IMR-90 (cell line): ENCODE results near the gene ABHD15. TPM values are rescaled to one million over a fixed set of nuclear protein-coding genes. Genes with fewer than 3 reads are reported as not detected.

Experiments used
- ATAC-seq: fragments of 200-7000 bp; cut with Tn5 transposase; 2 replicates; pipeline ENCODE4 v1.9.1; 2020; ENCODE audit warnings: low read depth, mild to moderate bottlenecking, moderate library complexity
- BruUV-seq: library from RNA; stranded (reverse); fragments of 400-500 nt; replicated peaks from 2 replicates; lab custom pipeline; 2021; lab: Mats Ljungman, UMichigan
- CTCF ChIA-PET: fragments of 300-600 bp; formaldehyde crosslinking; extraction: SDS; loops from one replicate; lab custom pipeline; 2021; ENCODE audit warnings: antibody characterized with exemption; lab: Yijun Ruan, JAX
- POLR2A ChIA-PET: fragments of 300-600 bp; sonication (Branson Sonifier 250); formaldehyde crosslinking; loops from one replicate; lab custom pipeline; 2022; ENCODE audit warnings: antibody characterized with exemption; ENCODE audit not compliant: unreplicated experiment; lab: Charles Lee
- DNase-seq: peaks from one replicate; pipeline ENCODE4 v3.0.0; 2013
- H2AFZ ChIP-seq: replicated peaks from 2 replicates; pipeline ENCODE3; 2013; ENCODE audit warnings: low read length, mild to moderate bottlenecking; ENCODE audit not compliant: poor library complexity
- H2AK5ac ChIP-seq: 2 replicates; pipeline ENCODE4 v1.6.1; 2013; ENCODE audit warnings: low read depth, low read length, inconsistent platforms
- H2AK9ac ChIP-seq: replicated peaks from 2 replicates; pipeline ENCODE3; 2013; ENCODE audit warnings: mild to moderate bottlenecking, low read depth, low read length, moderate library complexity; ENCODE audit not compliant: poor library complexity
- H2BK120ac ChIP-seq: 2 replicates; pipeline ENCODE4 v1.6.1; 2013; ENCODE audit warnings: low read depth, low read length, inconsistent platforms
- H2BK15ac ChIP-seq: 3 replicates; pipeline ENCODE4 v1.6.1; 2013; ENCODE audit warnings: low read depth, low read length, inconsistent platforms
- H2BK20ac ChIP-seq: 2 replicates; pipeline ENCODE4 v1.6.1; 2013; ENCODE audit warnings: low read depth, mild to moderate bottlenecking, inconsistent platforms, low read length, moderate library complexity
- H2BK5ac ChIP-seq: 2 replicates; pipeline ENCODE4 v1.6.1; 2013; ENCODE audit warnings: mild to moderate bottlenecking, low read depth, low read length, inconsistent platforms; ENCODE audit not compliant: poor library complexity, severe bottlenecking
- H3K14ac ChIP-seq: replicated peaks from 2 replicates; pipeline ENCODE4 v1.6.1; 2013; ENCODE audit warnings: low read depth, low read length, inconsistent platforms
- H3K18ac ChIP-seq: 2 replicates; pipeline ENCODE4 v1.6.1; 2013; ENCODE audit warnings: low read depth, low read length, control low read depth
- H3K23ac ChIP-seq: 2 replicates; pipeline ENCODE4 v1.6.1; 2013; ENCODE audit warnings: low read depth, low read length, inconsistent platforms
- H3K27ac ChIP-seq: 2 replicates; pipeline ENCODE4 v1.5.1; 2013; ENCODE audit warnings: mild to moderate bottlenecking, control low read depth, low read length; ENCODE audit not compliant: insufficient read depth
- H3K27me3 ChIP-seq: 2 replicates; pipeline ENCODE4 v1.6.1; 2013; ENCODE audit warnings: low read length; ENCODE audit not compliant: control insufficient read depth, insufficient read depth
- H3K36me3 ChIP-seq: 2 replicates; pipeline ENCODE4 v1.6.1; 2013; ENCODE audit warnings: low read length, mixed read lengths; ENCODE audit not compliant: control insufficient read depth, insufficient read depth
- H3K4ac ChIP-seq: 2 replicates; pipeline ENCODE4 v1.6.1; 2013; ENCODE audit warnings: low read depth, low read length, inconsistent platforms
- H3K4me1 ChIP-seq: 2 replicates; pipeline ENCODE4 v1.6.1; 2013; ENCODE audit warnings: low read length, mixed read lengths; ENCODE audit not compliant: control insufficient read depth, insufficient read depth
- H3K4me2 ChIP-seq: 2 replicates; pipeline ENCODE4 v1.6.1; 2013; ENCODE audit warnings: low read depth, mild to moderate bottlenecking, control low read depth, low read length, moderate library complexity
- H3K4me3 ChIP-seq: 2 replicates; pipeline ENCODE4 v1.5.1; 2013; ENCODE audit warnings: low read depth, mild to moderate bottlenecking, control low read depth, low read length, moderate library complexity; ENCODE audit not compliant: insufficient read depth
- H3K56ac ChIP-seq: 2 replicates; pipeline ENCODE4 v1.6.1; 2013; ENCODE audit warnings: low read length, inconsistent platforms; ENCODE audit not compliant: insufficient read depth; ENCODE audit errors: extremely low read depth
- H3K79me1 ChIP-seq, 2 experiments: 2 replicates each; pipeline ENCODE4 v1.6.1; 2013; ENCODE audit warnings: low read length in 2 of 2, inconsistent platforms in 1 of 2, low read depth in 1 of 2
- H3K9ac ChIP-seq: 2 replicates; pipeline ENCODE4 v1.6.1; 2013; ENCODE audit warnings: low read depth, low read length, control low read depth
- H3K9me1 ChIP-seq: 2 replicates; pipeline ENCODE4 v1.6.1; 2013; ENCODE audit warnings: low read length, inconsistent platforms; ENCODE audit not compliant: insufficient read depth
- H3K9me3 ChIP-seq: 2 replicates; pipeline ENCODE4 v1.6.1; 2013; ENCODE audit warnings: low read length; ENCODE audit not compliant: control insufficient read depth, insufficient read depth
- H4K20me1 ChIP-seq: 2 replicates; pipeline ENCODE4 v1.6.1; 2013; ENCODE audit warnings: low read length, inconsistent platforms; ENCODE audit not compliant: insufficient read depth
- H4K5ac ChIP-seq: 2 replicates; pipeline ENCODE4 v1.6.1; 2013; ENCODE audit warnings: mild to moderate bottlenecking, low read depth, low read length, control low read depth
- H4K8ac ChIP-seq, 2 experiments: 2 replicates each; pipeline ENCODE4 v1.6.1; 2013; ENCODE audit warnings: low read depth in 2 of 2, low read length in 2 of 2, control low read depth in 1 of 2, inconsistent platforms in 1 of 2
- H4K91ac ChIP-seq: 2 replicates; pipeline ENCODE4 v1.6.1; 2013; ENCODE audit warnings: low read depth, low read length, inconsistent platforms; ENCODE audit not compliant: insufficient read depth
- CEBPB ChIP-seq: IDR thresholded peaks from 2 replicates; pipeline ENCODE4 v1.6.1; 2012; ENCODE audit warnings: low read depth, low read length, improper control_type of control experiment
- MAFK ChIP-seq: IDR thresholded peaks from 2 replicates; pipeline ENCODE4 v1.6.1; 2012; ENCODE audit warnings: low read depth, low read length, improper control_type of control experiment
- MAZ ChIP-seq: IDR thresholded peaks from 2 replicates; pipeline ENCODE4 v1.6.1; 2012; ENCODE audit warnings: low read depth, mild to moderate bottlenecking, low read length, improper control_type of control experiment, moderate library complexity, borderline replicate concordance
- RAD21 ChIP-seq: IDR thresholded peaks from 2 replicates; pipeline ENCODE4 v1.6.1; 2012; ENCODE audit warnings: low read length, improper control_type of control experiment
- RCOR1 ChIP-seq: IDR thresholded peaks from 2 replicates; pipeline ENCODE4 v1.6.1; 2012; ENCODE audit warnings: mild to moderate bottlenecking, low read length, improper control_type of control experiment; ENCODE audit not compliant: insufficient replicate concordance
- RFX5 ChIP-seq: IDR thresholded peaks from 2 replicates; pipeline ENCODE4 v1.8.0; 2012; ENCODE audit warnings: low read depth, mild to moderate bottlenecking, low read length, moderate library complexity
- WGBS, 2 experiments: methylation state at CpG; one replicate each; pipeline versions ENCODE4 v1.1.5 to v1.1.7; 2013; ENCODE audit warnings: missing lambda C conversion rate in 2 of 2; ENCODE audit not compliant: insufficient read length in 1 of 2; ENCODE audit errors: extremely low coverage in 2 of 2; 5-methylcytosine and 5-hydroxymethylcytosine counted together
- dilution Hi-C: fragments of 300-500 bp; cut with HindIII; formaldehyde crosslinking; loops from one replicate; pipeline ENCODE4 v1.14.3; 2018; ENCODE audit warnings: low sequenced_read_pairs; ENCODE audit not compliant: unreplicated experiment
- in situ Hi-C: fragments of 300-500 bp; cut with MboI; formaldehyde crosslinking; loops from 3 replicates; pipeline ENCODE4 v1.14.3; 2019; ENCODE audit warnings: low sequenced_read_pairs, inconsistent platforms, mixed read lengths
- intact Hi-C: fragments of 100-400 bp; cut with micrococcal nuclease; formaldehyde crosslinking; loops from 2 replicates; pipeline ENCODE4 v1.10.0; 2022
- polyA plus RNA-seq, 3 experiments: library from polyadenylated mRNA; depleted of rRNA; stranded (reverse); fragments of >200 nt; gene quantifications; 2 replicates each; pipeline ENCODE4 v1.2.3, GENCODE V29; 2012; ENCODE audit warnings: low replicate concordance in 1 of 3
- total RNA-seq: library from RNA; depleted of rRNA; stranded (reverse); fragments of >200 nt; gene quantifications from 2 replicates; pipeline ENCODE4 v1.2.3, GENCODE V29; 2012
- TF ChIP-seq, protein P1 (sequence below): fragments of 150-350 bp; IDR thresholded peaks from 2 replicates; pipeline ENCODE4 v1.6.1; 2016; ENCODE audit warnings: low read depth, mild to moderate bottlenecking, low read length, moderate library complexity, borderline replicate concordance
- TF ChIP-seq, protein P2 (sequence below): fragments of 150-350 bp; IDR thresholded peaks from 2 replicates; pipeline ENCODE4 v1.6.1; 2017; ENCODE audit warnings: mild to moderate bottlenecking, antibody characterized with exemption, low read length, low read depth

ABHD15 gene
- total and polyA plus RNA-seq, 2 of the 4 experiments (the other 2 are of a cell fraction) = 3.2 to 4.6 TPM

DNA sequence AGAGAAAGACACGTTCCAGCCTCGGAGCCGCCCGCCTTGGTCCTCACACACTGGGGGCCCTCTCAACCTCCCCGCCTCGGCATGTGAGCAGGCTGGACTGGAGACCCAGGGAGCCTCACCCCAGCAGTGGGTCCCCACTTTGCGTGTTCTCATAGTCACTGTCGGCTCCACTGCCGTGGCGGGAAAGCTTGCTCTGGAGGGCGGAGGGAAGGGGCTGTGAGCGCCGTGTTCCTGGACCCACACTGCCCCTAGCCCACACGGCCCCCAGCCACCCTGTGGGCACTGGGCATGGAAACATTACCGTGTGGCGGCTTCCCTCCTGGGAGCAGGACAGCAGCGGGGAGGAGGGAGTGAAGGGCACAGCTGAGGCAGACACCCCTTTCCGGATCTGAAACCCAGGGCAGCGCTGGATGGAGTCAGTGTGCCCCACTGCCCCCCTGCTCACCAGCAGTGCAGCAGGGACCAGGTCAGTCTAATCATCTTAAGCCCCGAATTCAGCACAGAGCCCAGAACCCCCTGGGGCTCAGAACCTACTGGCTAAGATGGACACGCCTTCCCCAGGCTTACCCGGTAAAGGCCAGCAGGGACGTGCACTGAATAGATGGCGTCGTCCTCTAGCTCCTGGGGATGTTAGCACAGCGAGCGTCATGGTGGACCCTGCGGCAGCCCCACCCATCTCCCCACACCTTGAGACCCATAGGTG lies 8.8 kb upstream of the ABHD15 start:
- no peak overlapping the region for H2BK5ac ChIP-seq
- no peak overlapping the region for H2BK20ac ChIP-seq
- H3K4ac ChIP-seq = no peak overlapping the region
- peaks cover 61% of the 10 kb centered on the region for H3K36me3 ChIP-seq
- no peak overlapping the region for H3K14ac ChIP-seq
- H3K4me1 ChIP-seq = peaks cover 8% of the 10 kb centered on the region; the same call in 1 of the 2 replicates
- POLR2A ChIA-PET = no interaction called here
- ATAC-seq = no peak
- H2BK15ac ChIP-seq = no peak overlapping the region
- CTCF ChIA-PET = no interaction called here
- H4K8ac ChIP-seq = no peak overlapping the region
- no peak overlapping the region for H3K18ac ChIP-seq
- H3K27me3 ChIP-seq = no peaks in the 10 kb centered on the region
- H2BK120ac ChIP-seq = no peak overlapping the region
- no peak overlapping the region for H3K27ac ChIP-seq
- H4K20me1 ChIP-seq = peaks cover 7% of the 10 kb centered on the region
- H3K9me1 ChIP-seq = no peaks in the 10 kb centered on the region; the same call in 1 of the 2 replicates
- no peak overlapping the region for H3K4me2 ChIP-seq
- no peak overlapping the region for H2AK5ac ChIP-seq
- no peak overlapping the region for H3K4me3 ChIP-seq
- in situ Hi-C loops (no loop called here), dilution Hi-C loops (no loop called here), intact Hi-C loops (no loop called here)
- no peak overlapping the region for H4K5ac ChIP-seq
- H2AK9ac ChIP-seq = no peak overlapping the region
- no peak overlapping the region for H4K91ac ChIP-seq
- TF ChIP-seq, protein P1, sequence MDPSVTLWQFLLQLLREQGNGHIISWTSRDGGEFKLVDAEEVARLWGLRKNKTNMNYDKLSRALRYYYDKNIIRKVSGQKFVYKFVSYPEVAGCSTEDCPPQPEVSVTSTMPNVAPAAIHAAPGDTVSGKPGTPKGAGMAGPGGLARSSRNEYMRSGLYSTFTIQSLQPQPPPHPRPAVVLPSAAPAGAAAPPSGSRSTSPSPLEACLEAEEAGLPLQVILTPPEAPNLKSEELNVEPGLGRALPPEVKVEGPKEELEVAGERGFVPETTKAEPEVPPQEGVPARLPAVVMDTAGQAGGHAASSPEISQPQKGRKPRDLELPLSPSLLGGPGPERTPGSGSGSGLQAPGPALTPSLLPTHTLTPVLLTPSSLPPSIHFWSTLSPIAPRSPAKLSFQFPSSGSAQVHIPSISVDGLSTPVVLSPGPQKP = no peak
- TF ChIP-seq, protein P2, sequence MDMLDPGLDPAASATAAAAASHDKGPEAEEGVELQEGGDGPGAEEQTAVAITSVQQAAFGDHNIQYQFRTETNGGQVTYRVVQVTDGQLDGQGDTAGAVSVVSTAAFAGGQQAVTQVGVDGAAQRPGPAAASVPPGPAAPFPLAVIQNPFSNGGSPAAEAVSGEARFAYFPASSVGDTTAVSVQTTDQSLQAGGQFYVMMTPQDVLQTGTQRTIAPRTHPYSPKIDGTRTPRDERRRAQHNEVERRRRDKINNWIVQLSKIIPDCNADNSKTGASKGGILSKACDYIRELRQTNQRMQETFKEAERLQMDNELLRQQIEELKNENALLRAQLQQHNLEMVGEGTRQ = no peak
- TF ChIP-seq CEBPB = no peak
- no peak for TF ChIP-seq RAD21
- no peak for TF ChIP-seq MAFK
- no peak for TF ChIP-seq RFX5
- no peak for TF ChIP-seq MAZ
- no peak for TF ChIP-seq RCOR1
- H3K9me3 ChIP-seq = no peaks in the 10 kb centered on the region
- WGBS, 2 experiments = 92% methylated on average over 8 of the region's 28 CpGs; no CpG with 5 or more reads in 1 of the 2 experiments
- no TSS peak for BruUV-seq
- H3K9ac ChIP-seq = no peak overlapping the region
- peaks cover 0 to 38% of the 10 kb centered on the region in 2 experiments for H3K79me1 ChIP-seq
- no peak overlapping the region for H3K56ac ChIP-seq
- no peak for DNase-seq
- H3K23ac ChIP-seq = no peak overlapping the region
- peak overlapping the region; percentile 44 for H2AFZ ChIP-seq
